Activated CD8-positive, alpha-beta T cell treated with anti-CD3 and anti-CD28 coated beads for 36 hours (primary cell): ENCODE data around the gene FBXL14. TPM values are rescaled to one million over a fixed set of nuclear protein-coding genes. Genes with fewer than 3 reads are reported as not detected.

Experiments
- ATAC-seq: fragments of 200-7000 bp; cut with Tn5 transposase; one replicate; pipeline ENCODE4 v1.10.0; 2021; ENCODE audit warnings: mild to moderate bottlenecking, moderate library complexity
- CTCF ChIA-PET: fragments of 350-600 bp; sonication (Branson Sonifier 250); formaldehyde crosslinking; loops from one replicate; lab custom pipeline; 2021; ENCODE audit warnings: antibody characterized with exemption; lab: Charles Lee
- POLR2A ChIA-PET: fragments of 350-600 bp; sonication (Branson Sonifier 250); formaldehyde crosslinking; loops from one replicate; lab custom pipeline; 2021; ENCODE audit warnings: antibody characterized with exemption; lab: Charles Lee
- DNase-seq: peaks from one replicate; pipeline ENCODE4 v3.0.0-alpha.2; 2020
- H3K27ac Mint-ChIP-seq: one replicate; pipeline ENCODE4 v1.8.0; 2021; ENCODE audit warnings: mild to moderate bottlenecking, mixed read lengths
- H3K27me3 Mint-ChIP-seq: one replicate; pipeline ENCODE4 v1.8.0; 2021; ENCODE audit warnings: mixed read lengths
- H3K36me3 Mint-ChIP-seq: one replicate; pipeline ENCODE4 v1.8.0; 2021; ENCODE audit warnings: low read depth, mixed read lengths
- H3K4me1 Mint-ChIP-seq: one replicate; pipeline ENCODE4 v1.8.0; 2021; ENCODE audit warnings: low read depth, mixed read lengths
- H3K4me3 Mint-ChIP-seq: one replicate; pipeline ENCODE4 v1.8.0; 2021; ENCODE audit warnings: mild to moderate bottlenecking, moderate library complexity, mixed read lengths
- H3K9me3 Mint-ChIP-seq: one replicate; pipeline ENCODE4 v1.8.0; 2021; ENCODE audit warnings: mixed read lengths
- CTCF ChIP-seq: fragments of 200-600 bp; IDR thresholded peaks from one replicate; pipeline ENCODE4 v1.8.0; 2022; ENCODE audit warnings: antibody characterized with exemption, mild to moderate bottlenecking
- intact Hi-C: fragments of 100-400 bp; cut with micrococcal nuclease; formaldehyde crosslinking; loops from one replicate; pipeline ENCODE4 v1.10.0; 2022
- total RNA-seq, 2 experiments: library from RNA; stranded (reverse); gene quantifications; one replicate each; pipeline ENCODE4 v1.2.3, GENCODE V29; 2021

FBXL14 gene
- total RNA-seq, 2 experiments from 2014 or later: 23.3 to 25.1 TPM

GRCh38 chr12:1572731-1573130 is 21.6 kb downstream of the FBXL14 start:
- CTCF ChIA-PET: interaction anchor here (3.2 kb wide), 1 partner anchor 11 kb away, joined by 11 read pairs; no protein-coding TSS in a partner anchor
- H3K4me3 Mint-ChIP-seq: no peak overlapping the region
- no peak for TF ChIP-seq CTCF
- H3K4me1 Mint-ChIP-seq: peaks cover 2% of the 10 kb centered on the region
- DNase-seq (no peak), ATAC-seq (no peak)
- H3K27me3 Mint-ChIP-seq: peaks cover 3% of the 10 kb centered on the region
- H3K36me3 Mint-ChIP-seq: peaks cover 1% of the 10 kb centered on the region
- no peaks in the 10 kb centered on the region for H3K9me3 Mint-ChIP-seq
- H3K27ac Mint-ChIP-seq: no peak overlapping the region
- intact Hi-C loops: no loop called here
- POLR2A ChIA-PET: no interaction called here

GRCh38 chr12:1567852-1568251 is 26.5 kb downstream of the FBXL14 start:
- ATAC-seq: no peak
- H3K27me3 Mint-ChIP-seq: peaks cover 3% of the 10 kb centered on the region
- ChIA-PET CTCF (no interaction called here), POLR2A (no interaction called here)
- no peaks in the 10 kb centered on the region for H3K4me1 Mint-ChIP-seq
- no peak for TF ChIP-seq CTCF
- H3K9me3 Mint-ChIP-seq: no peaks in the 10 kb centered on the region
- no peak overlapping the region for H3K4me3 Mint-ChIP-seq
- intact Hi-C loops: no loop called here
- DNase-seq: no peak
- no peak overlapping the region for H3K27ac Mint-ChIP-seq
- H3K36me3 Mint-ChIP-seq: no peaks in the 10 kb centered on the region

- no peak for ATAC-seq
- CTCF ChIA-PET: interaction anchor here (1.2 to 2.5 kb wide), 3 partner anchors 16 to 449 kb away, joined by 3 to 9 read pairs (median 6); no protein-coding TSS in a partner anchor
- POLR2A ChIA-PET: no interaction called here
- no peak overlapping the region for H3K27ac Mint-ChIP-seq
- H3K9me3 Mint-ChIP-seq: no peaks in the 10 kb centered on the region
- peaks cover 3% of the 10 kb centered on the region for H3K27me3 Mint-ChIP-seq
- intact Hi-C loops: no loop called here
- DNase-seq: no peak
- no peaks in the 10 kb centered on the region for H3K36me3 Mint-ChIP-seq
- no peak for TF ChIP-seq CTCF
- H3K4me1 Mint-ChIP-seq: no peaks in the 10 kb centered on the region
- H3K4me3 Mint-ChIP-seq: no peak overlapping the region
Observed at GRCh38 chr12:1566449-1567135, 27.8 kb downstream of the FBXL14 start.

- H3K27me3 Mint-ChIP-seq: peaks cover 2% of the 10 kb centered on the region
- ATAC-seq (no peak), DNase-seq (no peak)
- intact Hi-C loops: no loop called here
- H3K36me3 Mint-ChIP-seq: no peaks in the 10 kb centered on the region
- POLR2A ChIA-PET: no interaction called here
- no peak overlapping the region for H3K4me3 Mint-ChIP-seq
- H3K9me3 Mint-ChIP-seq: no peaks in the 10 kb centered on the region
- H3K4me1 Mint-ChIP-seq: no peaks in the 10 kb centered on the region
- no peak overlapping the region for H3K27ac Mint-ChIP-seq
- CTCF ChIA-PET: interaction anchor here (0.7 to 2.5 kb wide), 3 partner anchors 13 to 448 kb away, joined by 3 to 9 read pairs (median 3); no protein-coding TSS in a partner anchor
- no peak for TF ChIP-seq CTCF
Observed at GRCh38 chr12:1565172-1565571, 29.2 kb downstream of the FBXL14 start.

- H3K27ac Mint-ChIP-seq: no peak overlapping the region
- DNase-seq (no peak), ATAC-seq (no peak)
- POLR2A ChIA-PET: no interaction called here
- no peaks in the 10 kb centered on the region for H3K4me1 Mint-ChIP-seq
- no peaks in the 10 kb centered on the region for H3K9me3 Mint-ChIP-seq
- CTCF ChIA-PET: no interaction called here
- intact Hi-C loops: no loop called here
- H3K4me3 Mint-ChIP-seq: no peak overlapping the region
- H3K27me3 Mint-ChIP-seq: peaks cover 2% of the 10 kb centered on the region
- H3K36me3 Mint-ChIP-seq: no peaks in the 10 kb centered on the region
- no peak for TF ChIP-seq CTCF
Observed at GRCh38 chr12:1564067-1564466, 30.3 kb downstream of the FBXL14 start.
